Liver (tissue), 9 donors: Measurements from ENCODE around the gene ATG10. TPM values are rescaled to one million over a fixed set of nuclear protein-coding genes. Genes with fewer than 3 reads are reported as not detected.
"Not testable (repeated sequence)": the region's sequence is repeated elsewhere in the genome, so short reads cannot be mapped to it uniquely, and the experiment has no call there.

Experiments used
- DNase-seq: peaks from one replicate; pipeline ENCODE4 v3.0.0-alpha.2; 2017; ENCODE audit warnings: low spot score
- H3K27ac ChIP-seq, 2 donors: one replicate each; pipeline ENCODE4 v1.7.0; 2013; ENCODE audit warnings: inconsistent platforms in 2 of 2, low read length in 2 of 2, control low read depth in 1 of 2, low read depth in 1 of 2, mild to moderate bottlenecking in 1 of 2
- H3K27me3 ChIP-seq, 4 donors: one replicate each; pipeline versions ENCODE4 v1.6.1 to v1.7.0; 2013; ENCODE audit warnings: low read length in 3 of 4, inconsistent platforms in 1 of 4, mild to moderate bottlenecking in 1 of 4, moderate library complexity in 1 of 4; ENCODE audit not compliant: control insufficient read depth in 4 of 4, insufficient read depth in 4 of 4
- H3K36me3 ChIP-seq, 4 donors: one replicate each; pipeline versions ENCODE4 v1.6.1 to v1.7.0; 2013; ENCODE audit warnings: low read length in 3 of 4, mild to moderate bottlenecking in 3 of 4, low read depth in 1 of 4, moderate library complexity in 1 of 4; ENCODE audit not compliant: control insufficient read depth in 4 of 4, insufficient read depth in 3 of 4
- H3K4me1 ChIP-seq, 4 donors: one replicate each; pipeline versions ENCODE4 v1.6.1 to v1.7.0; 2013; ENCODE audit warnings: low read length in 3 of 4, mild to moderate bottlenecking in 3 of 4, moderate library complexity in 1 of 4; ENCODE audit not compliant: control insufficient read depth in 4 of 4, insufficient read depth in 4 of 4
- H3K4me3 ChIP-seq, 3 donors: one replicate each; pipeline versions ENCODE4 v1.6.1 to v1.7.0; 2013; ENCODE audit warnings: low read length in 3 of 3, control low read depth in 1 of 3, low read depth in 1 of 3, mild to moderate bottlenecking in 1 of 3
- H3K9ac ChIP-seq, 2 donors: one replicate each; pipeline ENCODE4 v1.7.0; 2013; ENCODE audit warnings: low read length in 2 of 2, mild to moderate bottlenecking in 2 of 2, moderate library complexity in 2 of 2, control low read depth in 1 of 2, low read depth in 1 of 2
- H3K9me3 ChIP-seq, 4 donors: one replicate each; pipeline versions ENCODE4 v1.6.1 to v1.7.0; 2013; ENCODE audit warnings: low read length in 3 of 4; ENCODE audit not compliant: control insufficient read depth in 4 of 4
- EGR1 ChIP-seq, 2 donors: IDR thresholded peaks; 2 replicates each; pipeline ENCODE4 v1.6.1; 2016 to 2018; ENCODE audit warnings: antibody characterized with exemption in 2 of 2, low read depth in 2 of 2
- FOXA1 ChIP-seq: IDR thresholded peaks from 2 replicates; pipeline ENCODE4 v1.6.1; 2016; ENCODE audit warnings: antibody characterized with exemption
- FOXA2 ChIP-seq: IDR thresholded peaks from 2 replicates; pipeline ENCODE4 v1.6.1; 2016; ENCODE audit warnings: antibody characterized with exemption
- GABPA ChIP-seq, 2 donors: IDR thresholded peaks in 1 of 2; conservative IDR thresholded peaks in 1 of 2; 2 replicates each; pipeline ENCODE4 v1.6.1; 2016; ENCODE audit warnings: antibody characterized with exemption in 2 of 2, mild to moderate bottlenecking in 1 of 2, moderate library complexity in 1 of 2
- HNF4A ChIP-seq, 2 donors: conservative IDR thresholded peaks; 2 replicates each; pipeline ENCODE4 v1.6.1; 2016; ENCODE audit warnings: antibody characterized with exemption in 2 of 2, mild to moderate bottlenecking in 2 of 2
- HNF4G ChIP-seq: IDR thresholded peaks from 2 replicates; pipeline ENCODE4 v1.6.1; 2016; ENCODE audit warnings: antibody characterized with exemption
- JUND ChIP-seq, 2 donors: IDR thresholded peaks; 2 replicates each; pipeline ENCODE4 v1.6.1; 2016; ENCODE audit warnings: antibody characterized with exemption in 2 of 2
- NR2F2 ChIP-seq: IDR thresholded peaks from 2 replicates; pipeline ENCODE4 v1.6.1; 2016; ENCODE audit warnings: antibody characterized with exemption
- RAD21 ChIP-seq, 2 donors: IDR thresholded peaks; 2 replicates each; pipeline ENCODE4 v1.6.1; 2016; ENCODE audit warnings: antibody characterized with exemption in 2 of 2, mild to moderate bottlenecking in 2 of 2
- RXRA ChIP-seq, 2 donors: IDR thresholded peaks; 2 replicates each; pipeline ENCODE4 v1.6.1; 2017 to 2018; ENCODE audit warnings: antibody characterized with exemption in 2 of 2, mild to moderate bottlenecking in 1 of 2
- SP1 ChIP-seq: IDR thresholded peaks from 2 replicates; pipeline ENCODE4 v1.6.1; 2018; ENCODE audit warnings: antibody characterized with exemption, mild to moderate bottlenecking
- TAF1 ChIP-seq: conservative IDR thresholded peaks from 2 replicates; pipeline ENCODE4 v1.6.1; 2016; ENCODE audit warnings: antibody characterized with exemption, mild to moderate bottlenecking
- YY1 ChIP-seq: IDR thresholded peaks from 2 replicates; pipeline ENCODE4 v1.6.1; 2016; ENCODE audit warnings: antibody characterized with exemption, mild to moderate bottlenecking
- WGBS: extraction: QIAGEN DNeasy Blood & Tissue Kit; methylation state at CpG from one replicate; pipeline ENCODE4 v1.1.7; 2013; 5-methylcytosine and 5-hydroxymethylcytosine counted together
- polyA plus RNA-seq, 2 donors: library from polyadenylated mRNA; stranded (reverse) in 1 of 2; unstranded in 1 of 2; fragments of 200-250 nt in 1 of 2; fragments of >200 nt in 1 of 2; fragmentation: Nextera tagmentation in 1 of 2; extraction: Ambion mirVana in 1 of 2; gene quantifications; one replicate each; pipeline versions ENCODE4 v1.2.1 to v1.2.3, GENCODE V29; 2013 to 2015
- total RNA-seq, 2 donors: library from RNA; depleted of rRNA; stranded (reverse); fragments of >200 nt; gene quantifications; one replicate each; pipeline ENCODE4 v1.2.3, GENCODE V29; 2014
- TF ChIP-seq, protein P1 (sequence below): IDR thresholded peaks from 2 replicates; pipeline ENCODE4 v1.6.1; 2016; ENCODE audit warnings: antibody characterized with exemption
- TF ChIP-seq, protein P2 (sequence below): fragments of 150-350 bp; IDR thresholded peaks from 2 replicates; pipeline ENCODE4 v1.5.1; 2017; ENCODE audit warnings: improper control_type of control experiment, low read depth, low read length; ENCODE audit not compliant: missing input control
- TF ChIP-seq, protein P3 (sequence below): IDR thresholded peaks from 2 replicates; pipeline ENCODE4 v1.6.1; 2016; ENCODE audit warnings: antibody characterized with exemption
- TF ChIP-seq, protein P4 (sequence below): IDR thresholded peaks from 2 replicates; pipeline ENCODE4 v1.6.1; 2016; ENCODE audit warnings: antibody characterized with exemption
- TF ChIP-seq, protein P5 (sequence below): IDR thresholded peaks from 2 replicates; pipeline ENCODE4 v1.6.1; 2016; ENCODE audit warnings: antibody characterized with exemption, mild to moderate bottlenecking
- donor health status: healthy.
- donor health status: healthy.
- donor health status: healthy.
- donor health status: healthy.
- donor health status: healthy.

The ATG10 gene
- total and polyA plus RNA-seq, 4 donors = 3.1 to 7.8 (median 7.4) TPM

DNA sequence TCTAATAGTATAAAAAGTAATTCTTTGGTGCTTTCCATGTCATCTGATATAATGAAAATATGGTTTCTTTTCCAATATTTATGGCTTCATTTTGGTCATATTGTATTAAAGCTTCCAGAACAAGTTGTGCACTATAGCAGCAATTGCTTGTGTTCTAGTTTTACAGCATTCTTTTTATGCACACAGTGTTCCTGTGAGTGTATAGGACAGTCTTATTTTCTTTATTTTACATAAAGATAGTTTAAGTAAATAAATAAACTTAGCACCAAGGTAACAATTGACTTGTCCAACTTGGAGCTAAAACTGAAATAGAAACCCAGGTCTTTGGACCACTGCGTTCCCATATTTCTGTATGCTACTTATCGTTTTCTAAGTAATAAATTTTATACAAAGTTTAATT is 38.9 kb downstream of the ATG10 start:
- no peak overlapping the region for H3K27ac ChIP-seq
- H3K27me3 ChIP-seq = no peaks in the 10 kb centered on the region
- no peak for DNase-seq
- peaks cover 0 to 2% (median 0%) of the 10 kb centered on the region in 4 donors for H3K36me3 ChIP-seq
- H3K9me3 ChIP-seq = no peaks in the 10 kb centered on the region
- no peaks in the 10 kb centered on the region for H3K4me1 ChIP-seq
- H3K9ac ChIP-seq = no peak overlapping the region
- TF ChIP-seq GABPA (IDR thresholded peaks at IDR 0.05 in 1 of 2, conservative IDR thresholded peaks at IDR 0.05 in 1 of 2) = no peak
- TF ChIP-seq NR2F2 = no peak
- no peak for TF ChIP-seq HNF4G
- no peak for TF ChIP-seq YY1
- no peak for TF ChIP-seq EGR1 (IDR thresholded peaks at IDR 0.05; ENCODE audit: low read depth in 2 of 2)
- no peak overlapping the region for H3K4me3 ChIP-seq
- 98% methylated on average over 2 of the region's 2 CpGs for WGBS

DNA sequence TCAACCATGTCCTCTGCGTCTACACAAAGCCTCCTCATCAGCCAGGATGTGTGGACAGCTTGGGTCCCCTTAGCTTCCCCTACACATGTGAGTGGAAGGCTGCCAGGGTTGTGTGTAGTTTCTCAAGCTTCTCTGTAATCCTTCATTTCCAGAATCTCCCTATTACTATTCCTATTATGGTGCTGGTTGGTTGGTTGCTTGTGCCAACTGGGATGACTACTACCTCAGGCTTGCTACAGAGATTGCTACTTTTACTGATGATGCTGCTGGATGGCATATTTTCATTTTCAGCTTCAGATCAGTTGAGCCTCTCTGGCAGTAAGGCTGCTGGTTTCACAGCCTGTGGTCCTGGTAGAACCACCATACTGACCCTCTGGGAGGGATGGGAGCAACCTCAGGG is 39.9 kb downstream of the ATG10 start:
- WGBS = 97% methylated on average over 1 of the region's 1 CpG
- peaks cover 0 to 2% (median 0%) of the 10 kb centered on the region in 4 donors for H3K9me3 ChIP-seq
- peaks cover 0 to 2% (median 0%) of the 10 kb centered on the region in 4 donors for H3K36me3 ChIP-seq
- TF ChIP-seq, protein P1, sequence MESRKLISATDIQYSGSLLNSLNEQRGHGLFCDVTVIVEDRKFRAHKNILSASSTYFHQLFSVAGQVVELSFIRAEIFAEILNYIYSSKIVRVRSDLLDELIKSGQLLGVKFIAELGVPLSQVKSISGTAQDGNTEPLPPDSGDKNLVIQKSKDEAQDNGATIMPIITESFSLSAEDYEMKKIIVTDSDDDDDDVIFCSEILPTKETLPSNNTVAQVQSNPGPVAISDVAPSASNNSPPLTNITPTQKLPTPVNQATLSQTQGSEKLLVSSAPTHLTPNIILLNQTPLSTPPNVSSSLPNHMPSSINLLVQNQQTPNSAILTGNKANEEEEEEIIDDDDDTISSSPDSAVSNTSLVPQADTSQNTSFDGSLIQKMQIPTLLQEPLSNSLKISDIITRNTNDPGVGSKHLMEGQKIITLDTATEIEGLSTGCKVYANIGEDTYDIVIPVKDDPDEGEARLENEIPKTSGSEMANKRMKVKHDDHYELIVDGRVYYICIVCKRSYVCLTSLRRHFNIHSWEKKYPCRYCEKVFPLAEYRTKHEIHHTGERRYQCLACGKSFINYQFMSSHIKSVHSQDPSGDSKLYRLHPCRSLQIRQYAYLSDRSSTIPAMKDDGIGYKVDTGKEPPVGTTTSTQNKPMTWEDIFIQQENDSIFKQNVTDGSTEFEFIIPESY = no peak
- no peak for TF ChIP-seq HNF4G
- no peak for TF ChIP-seq FOXA2
- TF ChIP-seq, protein P2, sequence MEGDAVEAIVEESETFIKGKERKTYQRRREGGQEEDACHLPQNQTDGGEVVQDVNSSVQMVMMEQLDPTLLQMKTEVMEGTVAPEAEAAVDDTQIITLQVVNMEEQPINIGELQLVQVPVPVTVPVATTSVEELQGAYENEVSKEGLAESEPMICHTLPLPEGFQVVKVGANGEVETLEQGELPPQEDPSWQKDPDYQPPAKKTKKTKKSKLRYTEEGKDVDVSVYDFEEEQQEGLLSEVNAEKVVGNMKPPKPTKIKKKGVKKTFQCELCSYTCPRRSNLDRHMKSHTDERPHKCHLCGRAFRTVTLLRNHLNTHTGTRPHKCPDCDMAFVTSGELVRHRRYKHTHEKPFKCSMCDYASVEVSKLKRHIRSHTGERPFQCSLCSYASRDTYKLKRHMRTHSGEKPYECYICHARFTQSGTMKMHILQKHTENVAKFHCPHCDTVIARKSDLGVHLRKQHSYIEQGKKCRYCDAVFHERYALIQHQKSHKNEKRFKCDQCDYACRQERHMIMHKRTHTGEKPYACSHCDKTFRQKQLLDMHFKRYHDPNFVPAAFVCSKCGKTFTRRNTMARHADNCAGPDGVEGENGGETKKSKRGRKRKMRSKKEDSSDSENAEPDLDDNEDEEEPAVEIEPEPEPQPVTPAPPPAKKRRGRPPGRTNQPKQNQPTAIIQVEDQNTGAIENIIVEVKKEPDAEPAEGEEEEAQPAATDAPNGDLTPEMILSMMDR = no peak
- TF ChIP-seq RAD21 (IDR thresholded peaks at IDR 0.05) = no peak
- TF ChIP-seq FOXA1 = no peak
- no peak for TF ChIP-seq YY1
- TF ChIP-seq HNF4A (conservative IDR thresholded peaks at IDR 0.05) = no peak
- no peak for TF ChIP-seq TAF1
- TF ChIP-seq, protein P3, sequence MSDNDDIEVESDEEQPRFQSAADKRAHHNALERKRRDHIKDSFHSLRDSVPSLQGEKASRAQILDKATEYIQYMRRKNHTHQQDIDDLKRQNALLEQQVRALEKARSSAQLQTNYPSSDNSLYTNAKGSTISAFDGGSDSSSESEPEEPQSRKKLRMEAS = no peak
- TF ChIP-seq NR2F2 = no peak
- TF ChIP-seq, protein P4, sequence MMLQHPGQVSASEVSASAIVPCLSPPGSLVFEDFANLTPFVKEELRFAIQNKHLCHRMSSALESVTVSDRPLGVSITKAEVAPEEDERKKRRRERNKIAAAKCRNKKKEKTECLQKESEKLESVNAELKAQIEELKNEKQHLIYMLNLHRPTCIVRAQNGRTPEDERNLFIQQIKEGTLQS = no peak
- no peak for TF ChIP-seq EGR1 (IDR thresholded peaks at IDR 0.05; ENCODE audit: low read depth in 2 of 2)
- no peak for TF ChIP-seq SP1
- no peak for TF ChIP-seq GABPA (IDR thresholded peaks at IDR 0.05 in 1 of 2, conservative IDR thresholded peaks at IDR 0.05 in 1 of 2)
- TF ChIP-seq, protein P5, sequence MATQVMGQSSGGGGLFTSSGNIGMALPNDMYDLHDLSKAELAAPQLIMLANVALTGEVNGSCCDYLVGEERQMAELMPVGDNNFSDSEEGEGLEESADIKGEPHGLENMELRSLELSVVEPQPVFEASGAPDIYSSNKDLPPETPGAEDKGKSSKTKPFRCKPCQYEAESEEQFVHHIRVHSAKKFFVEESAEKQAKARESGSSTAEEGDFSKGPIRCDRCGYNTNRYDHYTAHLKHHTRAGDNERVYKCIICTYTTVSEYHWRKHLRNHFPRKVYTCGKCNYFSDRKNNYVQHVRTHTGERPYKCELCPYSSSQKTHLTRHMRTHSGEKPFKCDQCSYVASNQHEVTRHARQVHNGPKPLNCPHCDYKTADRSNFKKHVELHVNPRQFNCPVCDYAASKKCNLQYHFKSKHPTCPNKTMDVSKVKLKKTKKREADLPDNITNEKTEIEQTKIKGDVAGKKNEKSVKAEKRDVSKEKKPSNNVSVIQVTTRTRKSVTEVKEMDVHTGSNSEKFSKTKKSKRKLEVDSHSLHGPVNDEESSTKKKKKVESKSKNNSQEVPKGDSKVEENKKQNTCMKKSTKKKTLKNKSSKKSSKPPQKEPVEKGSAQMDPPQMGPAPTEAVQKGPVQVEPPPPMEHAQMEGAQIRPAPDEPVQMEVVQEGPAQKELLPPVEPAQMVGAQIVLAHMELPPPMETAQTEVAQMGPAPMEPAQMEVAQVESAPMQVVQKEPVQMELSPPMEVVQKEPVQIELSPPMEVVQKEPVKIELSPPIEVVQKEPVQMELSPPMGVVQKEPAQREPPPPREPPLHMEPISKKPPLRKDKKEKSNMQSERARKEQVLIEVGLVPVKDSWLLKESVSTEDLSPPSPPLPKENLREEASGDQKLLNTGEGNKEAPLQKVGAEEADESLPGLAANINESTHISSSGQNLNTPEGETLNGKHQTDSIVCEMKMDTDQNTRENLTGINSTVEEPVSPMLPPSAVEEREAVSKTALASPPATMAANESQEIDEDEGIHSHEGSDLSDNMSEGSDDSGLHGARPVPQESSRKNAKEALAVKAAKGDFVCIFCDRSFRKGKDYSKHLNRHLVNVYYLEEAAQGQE = no peak
- no peak for TF ChIP-seq JUND (IDR thresholded peaks at IDR 0.05)
- no peak for TF ChIP-seq RXRA (IDR thresholded peaks at IDR 0.05)
- no peaks in the 10 kb centered on the region for H3K27me3 ChIP-seq
- H3K27ac ChIP-seq = no peak overlapping the region
- H3K9ac ChIP-seq = no peak overlapping the region
- DNase-seq = no peak
- H3K4me1 ChIP-seq = no peaks in the 10 kb centered on the region
- no peak overlapping the region for H3K4me3 ChIP-seq

DNA sequence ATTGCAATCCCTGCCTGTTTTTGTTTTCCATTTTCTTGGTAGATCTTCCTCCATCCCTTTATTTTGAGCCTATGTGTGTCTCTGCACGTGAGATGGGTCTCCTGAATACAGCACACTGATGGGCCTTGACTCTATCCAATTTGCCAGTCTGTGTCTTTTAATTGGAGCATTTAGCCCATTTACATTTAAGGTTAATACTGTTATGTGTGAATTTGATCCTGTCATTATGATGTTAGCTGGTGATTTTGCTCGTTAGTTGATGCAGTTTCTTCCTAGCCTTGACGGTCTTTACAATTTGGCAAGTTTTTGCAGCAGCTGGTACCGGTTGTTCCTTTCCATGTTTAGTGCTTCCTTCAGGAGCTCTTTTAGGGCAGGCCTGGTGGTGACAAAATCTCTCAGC is 42.8 kb downstream of the ATG10 start:
- DNase-seq, H3K9ac ChIP-seq, H3K4me3 ChIP-seq, H3K27me3 ChIP-seq, H3K36me3 ChIP-seq, H3K27ac ChIP-seq, H3K4me1 ChIP-seq, H3K9me3 ChIP-seq: not testable (repeated sequence)
- WGBS = 97% methylated on average over 4 of the region's 4 CpGs
